ENCODE data around the gene HTD2. TPM values are rescaled to one million over a fixed set of nuclear protein-coding genes. Genes with fewer than 3 reads are reported as not detected.

HTD2 gene
- polyA plus RNA-seq, 1 of the 3 experiments (the other 2 are of a cell fraction), result 3.0 TPM

DNA sequence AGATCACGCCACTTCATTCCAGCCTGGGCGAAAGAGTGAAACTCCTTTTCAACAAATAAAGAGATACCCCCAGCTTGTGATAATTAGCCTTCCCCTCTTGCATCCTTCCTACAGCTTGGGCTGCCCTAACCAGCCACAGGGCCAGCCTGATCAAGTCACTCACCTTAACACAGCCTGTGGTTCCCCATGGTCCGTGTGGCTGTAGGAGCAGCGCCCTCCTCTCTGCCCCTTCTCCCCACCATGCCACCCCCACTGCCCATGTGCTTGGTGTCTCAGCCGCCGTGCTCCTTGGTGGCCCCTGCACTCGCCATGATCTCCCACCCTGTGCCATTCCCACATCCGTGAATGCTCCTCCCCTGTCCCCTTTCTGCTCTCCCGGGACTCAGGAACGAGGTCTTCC lies 13.5 kb upstream of the HTD2 start:
- H3K9me2 ChIP-seq, result no peaks in the 10 kb centered on the region
- ChIA-PET POLR2A (no interaction called here), CTCF (interaction anchor here (1.6 to 3.7 kb wide), 2 partner anchors 14 to 115 kb away, joined by 4 to 24 read pairs; no protein-coding TSS in a partner anchor)
- no peaks in the 10 kb centered on the region for H3K27me3 ChIP-seq (ENCODE audit: insufficient read depth)
- 90% methylated on average over 9 of the region's 10 CpGs for WGBS (ENCODE audit: low lambda C conversion rate)
- no peak overlapping the region for H3K9ac ChIP-seq
- no peak for DNase-seq
- H3K4me2 ChIP-seq, result no peak overlapping the region
- H3K9me3 ChIP-seq, result 0 out of 2 replicates have a peak, but pooled peaks cover 7% of the 10 kb centered on the region
- no peak overlapping the region for H3K4me3 ChIP-seq (ENCODE audit: low read depth in 2 of 2, low read length in 1 of 2)
- TF ChIP-seq MXI1 (IDR thresholded peaks at IDR 0.05; ENCODE audit: low read depth, low read length) (no peak), CHD2 (IDR thresholded peaks at IDR 0.05; ENCODE audit: low read length, partially characterized antibody) (no peak), TAF1 (IDR thresholded peaks at IDR 0.05; ENCODE audit: borderline replicate concordance, low read depth, low read length) (no peak), TEAD4 (IDR thresholded peaks at IDR 0.05; ENCODE audit: borderline replicate concordance, insufficient read depth) (no peak), TCF12 (IDR thresholded peaks at IDR 0.05) (no peak), EZH2phosphoT487 (IDR thresholded peaks at IDR 0.05; ENCODE audit: borderline replicate concordance, low read depth) (no peak), GABPA (IDR thresholded peaks at IDR 0.05; ENCODE audit: low read depth) (no peak), POLR2AphosphoS5 (IDR thresholded peaks at IDR 0.05; ENCODE audit: low read depth, low read length) (no peak), YY1 (IDR thresholded peaks at IDR 0.05; ENCODE audit: low read depth) (no peak), SIN3A (IDR thresholded peaks at IDR 0.05; ENCODE audit: borderline replicate concordance, low read depth, low read length) (no peak), MEF2A (IDR thresholded peaks at IDR 0.05; ENCODE audit: borderline replicate concordance, low read depth) (no peak), JUND (IDR thresholded peaks at IDR 0.05) (no peak)
- TF ChIP-seq, protein P1, sequence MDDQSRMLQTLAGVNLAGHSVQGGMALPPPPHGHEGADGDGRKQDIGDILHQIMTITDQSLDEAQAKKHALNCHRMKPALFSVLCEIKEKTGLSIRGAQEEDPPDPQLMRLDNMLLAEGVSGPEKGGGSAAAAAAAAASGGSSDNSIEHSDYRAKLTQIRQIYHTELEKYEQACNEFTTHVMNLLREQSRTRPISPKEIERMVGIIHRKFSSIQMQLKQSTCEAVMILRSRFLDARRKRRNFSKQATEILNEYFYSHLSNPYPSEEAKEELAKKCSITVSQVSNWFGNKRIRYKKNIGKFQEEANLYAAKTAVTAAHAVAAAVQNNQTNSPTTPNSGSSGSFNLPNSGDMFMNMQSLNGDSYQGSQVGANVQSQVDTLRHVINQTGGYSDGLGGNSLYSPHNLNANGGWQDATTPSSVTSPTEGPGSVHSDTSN (IDR thresholded peaks at IDR 0.05), result no peak
- TF ChIP-seq, protein P2, sequence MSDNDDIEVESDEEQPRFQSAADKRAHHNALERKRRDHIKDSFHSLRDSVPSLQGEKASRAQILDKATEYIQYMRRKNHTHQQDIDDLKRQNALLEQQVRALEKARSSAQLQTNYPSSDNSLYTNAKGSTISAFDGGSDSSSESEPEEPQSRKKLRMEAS (IDR thresholded peaks at IDR 0.05; ENCODE audit: low read depth), result no peak
- TF ChIP-seq, protein P3, sequence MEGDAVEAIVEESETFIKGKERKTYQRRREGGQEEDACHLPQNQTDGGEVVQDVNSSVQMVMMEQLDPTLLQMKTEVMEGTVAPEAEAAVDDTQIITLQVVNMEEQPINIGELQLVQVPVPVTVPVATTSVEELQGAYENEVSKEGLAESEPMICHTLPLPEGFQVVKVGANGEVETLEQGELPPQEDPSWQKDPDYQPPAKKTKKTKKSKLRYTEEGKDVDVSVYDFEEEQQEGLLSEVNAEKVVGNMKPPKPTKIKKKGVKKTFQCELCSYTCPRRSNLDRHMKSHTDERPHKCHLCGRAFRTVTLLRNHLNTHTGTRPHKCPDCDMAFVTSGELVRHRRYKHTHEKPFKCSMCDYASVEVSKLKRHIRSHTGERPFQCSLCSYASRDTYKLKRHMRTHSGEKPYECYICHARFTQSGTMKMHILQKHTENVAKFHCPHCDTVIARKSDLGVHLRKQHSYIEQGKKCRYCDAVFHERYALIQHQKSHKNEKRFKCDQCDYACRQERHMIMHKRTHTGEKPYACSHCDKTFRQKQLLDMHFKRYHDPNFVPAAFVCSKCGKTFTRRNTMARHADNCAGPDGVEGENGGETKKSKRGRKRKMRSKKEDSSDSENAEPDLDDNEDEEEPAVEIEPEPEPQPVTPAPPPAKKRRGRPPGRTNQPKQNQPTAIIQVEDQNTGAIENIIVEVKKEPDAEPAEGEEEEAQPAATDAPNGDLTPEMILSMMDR (IDR thresholded peaks at IDR 0.05), result no peak
- no peaks in the 10 kb centered on the region for H3F3A ChIP-seq (replicated peaks; ENCODE audit: insufficient read depth)
- H2AFZ ChIP-seq (ENCODE audit: low read depth), result no peak overlapping the region
- H3K36me3 ChIP-seq (replicated peaks in 1 of 2; ENCODE audit: control insufficient read depth in 1 of 2, insufficient read depth in 2 of 2, low read length in 1 of 2), result peaks cover 0 to 13% of the 10 kb centered on the region in 2 experiments
- H3K79me2 ChIP-seq (ENCODE audit: insufficient read depth), result no peaks in the 10 kb centered on the region
- H3K27ac ChIP-seq (ENCODE audit: low read depth in 2 of 2, low read length in 1 of 2), result no peak overlapping the region
- no peaks in the 10 kb centered on the region for H3K4me1 ChIP-seq (ENCODE audit: control insufficient read depth in 1 of 2, insufficient read depth in 2 of 2, low read depth in 1 of 2, low read length in 1 of 2)
- H4K20me1 ChIP-seq (ENCODE audit: insufficient read depth), result no peaks in the 10 kb centered on the region

DNA sequence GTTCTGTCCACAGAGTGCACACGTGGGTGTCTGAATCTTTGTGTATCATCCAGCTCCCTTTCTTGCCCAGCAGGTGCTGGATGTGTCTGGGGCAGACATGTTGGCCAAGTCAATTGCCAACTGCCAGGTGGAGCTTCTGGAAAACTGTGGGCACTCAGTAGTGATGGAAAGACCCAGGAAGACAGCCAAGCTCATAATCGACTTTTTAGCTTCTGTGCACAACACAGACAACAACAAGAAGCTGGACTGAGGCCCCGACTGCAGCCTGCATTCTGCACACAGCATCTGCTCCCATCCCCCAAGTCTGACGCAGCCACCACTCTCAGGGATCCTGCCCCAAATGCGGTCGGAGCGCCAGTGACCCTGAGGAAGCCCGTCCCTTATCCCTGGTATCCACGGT lies 12.8 kb upstream of the HTD2 start:
- Histone ChIP-seq H3K36me3 (replicated peaks in 1 of 2; ENCODE audit: control insufficient read depth in 1 of 2, insufficient read depth in 2 of 2, low read length in 1 of 2) (peaks cover 0 to 13% of the 10 kb centered on the region in 2 experiments), H3K4me1 (ENCODE audit: control insufficient read depth in 1 of 2, insufficient read depth in 2 of 2, low read depth in 1 of 2, low read length in 1 of 2) (no peaks in the 10 kb centered on the region), H3K4me2 (no peak overlapping the region), H3K27me3 (ENCODE audit: insufficient read depth) (no peaks in the 10 kb centered on the region), H3K27ac (ENCODE audit: low read depth in 2 of 2, low read length in 1 of 2) (no peak overlapping the region), H3F3A (replicated peaks; ENCODE audit: insufficient read depth) (no peaks in the 10 kb centered on the region), H3K9me3 (0 out of 2 replicates have a peak, but pooled peaks cover 7% of the 10 kb centered on the region), H3K9me2 (no peaks in the 10 kb centered on the region), H3K9ac (no peak overlapping the region), H3K79me2 (ENCODE audit: insufficient read depth) (no peaks in the 10 kb centered on the region), H4K20me1 (ENCODE audit: insufficient read depth) (no peaks in the 10 kb centered on the region), H3K4me3 (ENCODE audit: low read depth in 2 of 2, low read length in 1 of 2) (no peak overlapping the region), H2AFZ (ENCODE audit: low read depth) (no peak overlapping the region)
- CTCF ChIA-PET, result interaction anchor here (1.0 to 3.7 kb wide), 5 partner anchors 14 to 286 kb away, joined by 3 to 24 read pairs (median 3); no protein-coding TSS in a partner anchor
- WGBS (ENCODE audit: low lambda C conversion rate), result 69% methylated on average over 8 of the region's 9 CpGs
- POLR2A ChIA-PET, result no interaction called here
- no peak for DNase-seq
- no peak for TF ChIP-seq TEAD4 (IDR thresholded peaks at IDR 0.05; ENCODE audit: borderline replicate concordance, insufficient read depth)
- TF ChIP-seq NFIC (IDR thresholded peaks at IDR 0.05; ENCODE audit: borderline replicate concordance), result no peak
- TF ChIP-seq MEF2A (IDR thresholded peaks at IDR 0.05; ENCODE audit: borderline replicate concordance, low read depth), result no peak
- no peak for TF ChIP-seq YY1 (IDR thresholded peaks at IDR 0.05; ENCODE audit: low read depth)
- TF ChIP-seq FOSL2 (IDR thresholded peaks at IDR 0.05; ENCODE audit: borderline replicate concordance, low read depth), result no peak
- TF ChIP-seq, protein P4, sequence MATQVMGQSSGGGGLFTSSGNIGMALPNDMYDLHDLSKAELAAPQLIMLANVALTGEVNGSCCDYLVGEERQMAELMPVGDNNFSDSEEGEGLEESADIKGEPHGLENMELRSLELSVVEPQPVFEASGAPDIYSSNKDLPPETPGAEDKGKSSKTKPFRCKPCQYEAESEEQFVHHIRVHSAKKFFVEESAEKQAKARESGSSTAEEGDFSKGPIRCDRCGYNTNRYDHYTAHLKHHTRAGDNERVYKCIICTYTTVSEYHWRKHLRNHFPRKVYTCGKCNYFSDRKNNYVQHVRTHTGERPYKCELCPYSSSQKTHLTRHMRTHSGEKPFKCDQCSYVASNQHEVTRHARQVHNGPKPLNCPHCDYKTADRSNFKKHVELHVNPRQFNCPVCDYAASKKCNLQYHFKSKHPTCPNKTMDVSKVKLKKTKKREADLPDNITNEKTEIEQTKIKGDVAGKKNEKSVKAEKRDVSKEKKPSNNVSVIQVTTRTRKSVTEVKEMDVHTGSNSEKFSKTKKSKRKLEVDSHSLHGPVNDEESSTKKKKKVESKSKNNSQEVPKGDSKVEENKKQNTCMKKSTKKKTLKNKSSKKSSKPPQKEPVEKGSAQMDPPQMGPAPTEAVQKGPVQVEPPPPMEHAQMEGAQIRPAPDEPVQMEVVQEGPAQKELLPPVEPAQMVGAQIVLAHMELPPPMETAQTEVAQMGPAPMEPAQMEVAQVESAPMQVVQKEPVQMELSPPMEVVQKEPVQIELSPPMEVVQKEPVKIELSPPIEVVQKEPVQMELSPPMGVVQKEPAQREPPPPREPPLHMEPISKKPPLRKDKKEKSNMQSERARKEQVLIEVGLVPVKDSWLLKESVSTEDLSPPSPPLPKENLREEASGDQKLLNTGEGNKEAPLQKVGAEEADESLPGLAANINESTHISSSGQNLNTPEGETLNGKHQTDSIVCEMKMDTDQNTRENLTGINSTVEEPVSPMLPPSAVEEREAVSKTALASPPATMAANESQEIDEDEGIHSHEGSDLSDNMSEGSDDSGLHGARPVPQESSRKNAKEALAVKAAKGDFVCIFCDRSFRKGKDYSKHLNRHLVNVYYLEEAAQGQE (IDR thresholded peaks at IDR 0.05; ENCODE audit: low read depth, low read length), result no peak
- TF ChIP-seq ELF1 (IDR thresholded peaks at IDR 0.05), result no peak
- TF ChIP-seq TAF1 (IDR thresholded peaks at IDR 0.05; ENCODE audit: borderline replicate concordance, low read depth, low read length), result no peak
- no peak for TF ChIP-seq SMC3 (IDR thresholded peaks at IDR 0.05; ENCODE audit: low read depth, low read length)
- TF ChIP-seq RXRA (IDR thresholded peaks at IDR 0.05; ENCODE audit: borderline replicate concordance, low read depth), result no peak
